ENCODE results near the gene AKNA. TPM values are rescaled to one million over a fixed set of nuclear protein-coding genes. Genes with fewer than 3 reads are reported as not detected.

AKNA gene
- polyA plus RNA-seq, 1 donor from 2014 or later: 1.2 TPM

DNA sequence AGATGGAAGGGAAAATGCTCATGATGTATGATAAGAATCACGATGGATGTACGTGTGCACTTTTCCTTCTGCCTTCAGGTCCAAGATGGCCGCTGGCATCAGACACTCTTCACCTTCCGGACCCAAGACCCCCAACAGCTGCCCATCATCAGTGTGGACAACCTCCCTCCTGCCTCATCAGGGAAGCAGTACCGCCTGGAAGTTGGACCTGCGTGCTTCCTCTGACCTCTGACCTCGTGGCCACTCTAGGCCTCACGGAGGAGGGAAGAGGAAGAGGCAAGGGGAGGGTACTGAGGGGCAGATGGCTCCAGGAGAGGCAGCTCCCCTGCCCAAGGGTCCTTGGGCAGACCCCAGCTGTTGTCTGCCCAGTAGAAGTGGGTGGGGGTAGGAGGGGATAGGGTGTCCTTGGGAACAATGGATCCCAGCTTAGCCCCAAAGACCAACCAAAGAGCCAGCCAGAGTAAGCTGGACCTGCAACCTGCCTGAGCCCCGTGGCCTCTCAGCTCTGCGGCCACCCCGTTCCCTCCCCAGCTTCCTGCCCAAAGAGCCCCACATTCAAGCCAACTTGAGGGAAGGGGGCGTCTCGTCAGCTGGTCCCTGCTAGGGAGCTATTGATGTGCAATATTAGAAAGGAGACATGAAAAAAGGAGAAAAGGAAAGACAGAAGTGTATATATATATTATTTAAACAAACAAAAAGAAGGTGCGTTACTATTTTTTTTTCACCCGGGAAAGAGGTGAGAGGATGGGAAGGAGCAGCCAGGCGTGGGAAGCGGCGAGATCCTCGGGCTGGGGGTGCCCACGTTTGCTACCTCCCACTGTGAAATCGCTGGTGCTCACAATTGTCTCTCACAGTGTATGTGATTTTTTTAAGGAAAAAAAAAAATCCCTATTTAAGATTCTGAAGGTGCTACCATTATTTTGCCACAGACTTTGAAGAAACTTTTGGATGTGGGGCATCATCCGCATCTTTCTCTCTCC lies 77.0 kb downstream of the AKNA start:
- no peaks in the 10 kb centered on the region for H3K9me2 ChIP-seq (ENCODE audit: insufficient read depth, low read length)
- no peaks in the 10 kb centered on the region for H3K36me3 ChIP-seq (ENCODE audit: insufficient read depth, low read length)
- no peaks in the 10 kb centered on the region for H3K9me3 ChIP-seq (ENCODE audit: low read length)
- H3K27me3 ChIP-seq (ENCODE audit: insufficient read depth, low read depth, low read length): no peaks in the 10 kb centered on the region
- TF ChIP-seq EP300 (conservative IDR thresholded peaks at IDR 0.05; ENCODE audit: poor library complexity, severe bottlenecking): no peak
- TF ChIP-seq RAD21 (conservative IDR thresholded peaks at IDR 0.05): no peak
- TF ChIP-seq, protein P1, sequence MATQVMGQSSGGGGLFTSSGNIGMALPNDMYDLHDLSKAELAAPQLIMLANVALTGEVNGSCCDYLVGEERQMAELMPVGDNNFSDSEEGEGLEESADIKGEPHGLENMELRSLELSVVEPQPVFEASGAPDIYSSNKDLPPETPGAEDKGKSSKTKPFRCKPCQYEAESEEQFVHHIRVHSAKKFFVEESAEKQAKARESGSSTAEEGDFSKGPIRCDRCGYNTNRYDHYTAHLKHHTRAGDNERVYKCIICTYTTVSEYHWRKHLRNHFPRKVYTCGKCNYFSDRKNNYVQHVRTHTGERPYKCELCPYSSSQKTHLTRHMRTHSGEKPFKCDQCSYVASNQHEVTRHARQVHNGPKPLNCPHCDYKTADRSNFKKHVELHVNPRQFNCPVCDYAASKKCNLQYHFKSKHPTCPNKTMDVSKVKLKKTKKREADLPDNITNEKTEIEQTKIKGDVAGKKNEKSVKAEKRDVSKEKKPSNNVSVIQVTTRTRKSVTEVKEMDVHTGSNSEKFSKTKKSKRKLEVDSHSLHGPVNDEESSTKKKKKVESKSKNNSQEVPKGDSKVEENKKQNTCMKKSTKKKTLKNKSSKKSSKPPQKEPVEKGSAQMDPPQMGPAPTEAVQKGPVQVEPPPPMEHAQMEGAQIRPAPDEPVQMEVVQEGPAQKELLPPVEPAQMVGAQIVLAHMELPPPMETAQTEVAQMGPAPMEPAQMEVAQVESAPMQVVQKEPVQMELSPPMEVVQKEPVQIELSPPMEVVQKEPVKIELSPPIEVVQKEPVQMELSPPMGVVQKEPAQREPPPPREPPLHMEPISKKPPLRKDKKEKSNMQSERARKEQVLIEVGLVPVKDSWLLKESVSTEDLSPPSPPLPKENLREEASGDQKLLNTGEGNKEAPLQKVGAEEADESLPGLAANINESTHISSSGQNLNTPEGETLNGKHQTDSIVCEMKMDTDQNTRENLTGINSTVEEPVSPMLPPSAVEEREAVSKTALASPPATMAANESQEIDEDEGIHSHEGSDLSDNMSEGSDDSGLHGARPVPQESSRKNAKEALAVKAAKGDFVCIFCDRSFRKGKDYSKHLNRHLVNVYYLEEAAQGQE (IDR thresholded peaks at IDR 0.05; ENCODE audit: borderline replicate concordance): no peak
- no peak for TF ChIP-seq EZH2 (IDR thresholded peaks at IDR 0.05; ENCODE audit: borderline replicate concordance, insufficient read depth, low read length, poor library complexity, severe bottlenecking)
- TF ChIP-seq TAF1 (IDR thresholded peaks at IDR 0.05; ENCODE audit: low read depth): no peak
- no peak for TF ChIP-seq MXI1 (conservative IDR thresholded peaks at IDR 0.05; ENCODE audit: poor library complexity, severe bottlenecking)
- TF ChIP-seq SMC3 (conservative IDR thresholded peaks at IDR 0.05; ENCODE audit: poor library complexity): no peak
- no peak for TF ChIP-seq POLR2AphosphoS5 (IDR thresholded peaks at IDR 0.05)
- no peak for TF ChIP-seq CTCF (IDR thresholded peaks at IDR 0.05; ENCODE audit: poor library complexity, severe bottlenecking)
- no peak overlapping the region for H3K4me3 ChIP-seq (ENCODE audit: low read length)
- H3K27ac ChIP-seq (ENCODE audit: low read length): no peak overlapping the region
- no peak overlapping the region for H3K9ac ChIP-seq (ENCODE audit: low read length)
- H4K20me1 ChIP-seq (ENCODE audit: insufficient read depth): no peaks in the 10 kb centered on the region
- no peak overlapping the region for H2AFZ ChIP-seq (ENCODE audit: low read depth, low read length)
- H3F3A ChIP-seq (ENCODE audit: insufficient read depth, low read length, poor library complexity, severe bottlenecking): no peaks in the 10 kb centered on the region
- H3K4me2 ChIP-seq (ENCODE audit: low read length): no peak overlapping the region
- H3K79me2 ChIP-seq (replicated peaks; ENCODE audit: insufficient read depth, low read length): no peaks in the 10 kb centered on the region

GRCh38 chr9:114309096-114309495 lies 78.7 kb downstream of the AKNA start:
- TF ChIP-seq, protein P1 (IDR thresholded peaks at IDR 0.05; ENCODE audit: borderline replicate concordance): no peak
- no peak for TF ChIP-seq POLR2AphosphoS5 (IDR thresholded peaks at IDR 0.05)
- no peak for TF ChIP-seq EZH2 (IDR thresholded peaks at IDR 0.05; ENCODE audit: borderline replicate concordance, insufficient read depth, low read length, poor library complexity, severe bottlenecking)
- TF ChIP-seq CTCF (IDR thresholded peaks at IDR 0.05; ENCODE audit: poor library complexity, severe bottlenecking): no peak
- no peak for TF ChIP-seq EP300 (conservative IDR thresholded peaks at IDR 0.05; ENCODE audit: poor library complexity, severe bottlenecking)
- no peak for TF ChIP-seq SMC3 (conservative IDR thresholded peaks at IDR 0.05; ENCODE audit: poor library complexity)
- TF ChIP-seq MXI1 (conservative IDR thresholded peaks at IDR 0.05; ENCODE audit: poor library complexity, severe bottlenecking): no peak
- TF ChIP-seq RAD21 (conservative IDR thresholded peaks at IDR 0.05): no peak
- TF ChIP-seq TAF1 (IDR thresholded peaks at IDR 0.05; ENCODE audit: low read depth): no peak
- Histone ChIP-seq H2AFZ (ENCODE audit: low read depth, low read length) (no peak overlapping the region), H3K27ac (ENCODE audit: low read length) (no peak overlapping the region), H3K36me3 (ENCODE audit: insufficient read depth, low read length) (no peaks in the 10 kb centered on the region), H3K4me3 (ENCODE audit: low read length) (no peak overlapping the region), H3F3A (ENCODE audit: insufficient read depth, low read length, poor library complexity, severe bottlenecking) (no peaks in the 10 kb centered on the region), H3K9ac (ENCODE audit: low read length) (no peak overlapping the region), H3K79me2 (replicated peaks; ENCODE audit: insufficient read depth, low read length) (no peaks in the 10 kb centered on the region), H4K20me1 (ENCODE audit: insufficient read depth) (no peaks in the 10 kb centered on the region), H3K27me3 (ENCODE audit: insufficient read depth, low read depth, low read length) (no peaks in the 10 kb centered on the region), H3K4me2 (ENCODE audit: low read length) (no peak overlapping the region), H3K9me2 (ENCODE audit: insufficient read depth, low read length) (no peaks in the 10 kb centered on the region), H3K9me3 (ENCODE audit: low read length) (no peaks in the 10 kb centered on the region)
